NCI-H345 treated with DMSO at 0.1 percent for 48 hours (cell line): ENCODE measurements around the gene SEM1.
"Not testable (repeated sequence)": the region's sequence is repeated elsewhere in the genome, so short reads cannot be mapped to it uniquely, and the experiment has no call there.

ENCODE experiments used
- DNase-seq: peaks from one replicate; lab custom pipeline; 2025; ENCODE audit not compliant: unreplicated experiment; lab: John Stamatoyannopoulos, UW

SEM1 gene

GRCh38 chr7:96709381-96710228 is at the start of gene SEM1:
TSS of gene SEM1 (minus strand) at chr7:96709846. CDS start at chr7:96709763, 83 bp downstream.
- DNase-seq: peak; percentile 73

- DNase-seq: not testable (repeated sequence)
Observed at GRCh38 chr7:96757880-96758279, 48.2 kb upstream of the SEM1 start.

GRCh38 chr7:96747418-96747940 is 37.8 kb upstream of the SEM1 start:
- DNase-seq: no peak

- no peak for DNase-seq
Observed at GRCh38 chr7:96740130-96740529, 30.5 kb upstream of the SEM1 start.

GRCh38 chr7:96739609-96740008 is 30.0 kb upstream of the SEM1 start:
- no peak for DNase-seq

- no peak for DNase-seq
Observed at GRCh38 chr7:96739167-96739566, 29.5 kb upstream of the SEM1 start.

- no peak for DNase-seq
Observed at GRCh38 chr7:96738705-96739104, 29.1 kb upstream of the SEM1 start.

GRCh38 chr7:96737545-96738050 is 28.0 kb upstream of the SEM1 start:
- no peak for DNase-seq

- no peak for DNase-seq
Observed at GRCh38 chr7:96734343-96734742, 24.7 kb upstream of the SEM1 start.

GRCh38 chr7:96729820-96730219 is 20.2 kb upstream of the SEM1 start:
- no peak for DNase-seq

GRCh38 chr7:96728139-96728538 is 18.5 kb upstream of the SEM1 start:
- DNase-seq: no peak

- DNase-seq: no peak
Observed at GRCh38 chr7:96727534-96728088, 18.0 kb upstream of the SEM1 start.

- DNase-seq: peak; percentile 4
Observed at GRCh38 chr7:96723622-96724021, 14.0 kb upstream of the SEM1 start.

- not testable (repeated sequence) for DNase-seq
Observed at GRCh38 chr7:96722928-96723327, 13.3 kb upstream of the SEM1 start.

GRCh38 chr7:96720843-96721242 is 11.2 kb upstream of the SEM1 start:
- DNase-seq: no peak

- DNase-seq: no peak
Observed at GRCh38 chr7:96719164-96719563, 9.5 kb upstream of the SEM1 start.

- no peak for DNase-seq
Observed at GRCh38 chr7:96718107-96719003, 8.7 kb upstream of the SEM1 start.

GRCh38 chr7:96713037-96713436 is 3.4 kb upstream of the SEM1 start:
- DNase-seq: no peak

- DNase-seq: no peak
Observed at GRCh38 chr7:96710544-96710943, 898 bp upstream of the SEM1 start.

GRCh38 chr7:96708872-96709271 is 774 bp downstream of the SEM1 start:
- DNase-seq: no peak
